IMR-90 (cell line): ENCODE data around the gene GXYLT2. TPM values are rescaled to one million over a fixed set of nuclear protein-coding genes. Genes with fewer than 3 reads are reported as not detected.

Source experiments
- ATAC-seq: fragments of 200-7000 bp; cut with Tn5 transposase; 2 replicates; pipeline ENCODE4 v1.9.1; 2020; ENCODE audit warnings: low read depth, mild to moderate bottlenecking, moderate library complexity
- BruUV-seq: library from RNA; stranded (reverse); fragments of 400-500 nt; replicated peaks from 2 replicates; lab custom pipeline; 2021; lab: Mats Ljungman, UMichigan
- CTCF ChIA-PET: fragments of 300-600 bp; formaldehyde crosslinking; extraction: SDS; loops from one replicate; lab custom pipeline; 2021; ENCODE audit warnings: antibody characterized with exemption; lab: Yijun Ruan, JAX
- POLR2A ChIA-PET: fragments of 300-600 bp; sonication (Branson Sonifier 250); formaldehyde crosslinking; loops from one replicate; lab custom pipeline; 2022; ENCODE audit warnings: antibody characterized with exemption; ENCODE audit not compliant: unreplicated experiment; lab: Charles Lee
- DNase-seq: peaks from one replicate; pipeline ENCODE4 v3.0.0; 2013
- H2AFZ ChIP-seq: replicated peaks from 2 replicates; pipeline ENCODE3; 2013; ENCODE audit warnings: low read length, mild to moderate bottlenecking; ENCODE audit not compliant: poor library complexity
- H2AK5ac ChIP-seq: 2 replicates; pipeline ENCODE4 v1.6.1; 2013; ENCODE audit warnings: low read depth, low read length, inconsistent platforms
- H2AK9ac ChIP-seq: replicated peaks from 2 replicates; pipeline ENCODE3; 2013; ENCODE audit warnings: mild to moderate bottlenecking, low read depth, low read length, moderate library complexity; ENCODE audit not compliant: poor library complexity
- H2BK120ac ChIP-seq: 2 replicates; pipeline ENCODE4 v1.6.1; 2013; ENCODE audit warnings: low read depth, low read length, inconsistent platforms
- H2BK15ac ChIP-seq: 3 replicates; pipeline ENCODE4 v1.6.1; 2013; ENCODE audit warnings: low read depth, low read length, inconsistent platforms
- H2BK20ac ChIP-seq: 2 replicates; pipeline ENCODE4 v1.6.1; 2013; ENCODE audit warnings: low read depth, mild to moderate bottlenecking, inconsistent platforms, low read length, moderate library complexity
- H2BK5ac ChIP-seq: 2 replicates; pipeline ENCODE4 v1.6.1; 2013; ENCODE audit warnings: mild to moderate bottlenecking, low read depth, low read length, inconsistent platforms; ENCODE audit not compliant: poor library complexity, severe bottlenecking
- H3K14ac ChIP-seq: replicated peaks from 2 replicates; pipeline ENCODE4 v1.6.1; 2013; ENCODE audit warnings: low read depth, low read length, inconsistent platforms
- H3K18ac ChIP-seq: 2 replicates; pipeline ENCODE4 v1.6.1; 2013; ENCODE audit warnings: low read depth, low read length, control low read depth
- H3K23ac ChIP-seq: 2 replicates; pipeline ENCODE4 v1.6.1; 2013; ENCODE audit warnings: low read depth, low read length, inconsistent platforms
- H3K27ac ChIP-seq: 2 replicates; pipeline ENCODE4 v1.5.1; 2013; ENCODE audit warnings: mild to moderate bottlenecking, control low read depth, low read length; ENCODE audit not compliant: insufficient read depth
- H3K27me3 ChIP-seq: 2 replicates; pipeline ENCODE4 v1.6.1; 2013; ENCODE audit warnings: low read length; ENCODE audit not compliant: control insufficient read depth, insufficient read depth
- H3K36me3 ChIP-seq: 2 replicates; pipeline ENCODE4 v1.6.1; 2013; ENCODE audit warnings: low read length, mixed read lengths; ENCODE audit not compliant: control insufficient read depth, insufficient read depth
- H3K4ac ChIP-seq: 2 replicates; pipeline ENCODE4 v1.6.1; 2013; ENCODE audit warnings: low read depth, low read length, inconsistent platforms
- H3K4me1 ChIP-seq: 2 replicates; pipeline ENCODE4 v1.6.1; 2013; ENCODE audit warnings: low read length, mixed read lengths; ENCODE audit not compliant: control insufficient read depth, insufficient read depth
- H3K4me2 ChIP-seq: 2 replicates; pipeline ENCODE4 v1.6.1; 2013; ENCODE audit warnings: low read depth, mild to moderate bottlenecking, control low read depth, low read length, moderate library complexity
- H3K4me3 ChIP-seq: 2 replicates; pipeline ENCODE4 v1.5.1; 2013; ENCODE audit warnings: low read depth, mild to moderate bottlenecking, control low read depth, low read length, moderate library complexity; ENCODE audit not compliant: insufficient read depth
- H3K56ac ChIP-seq: 2 replicates; pipeline ENCODE4 v1.6.1; 2013; ENCODE audit warnings: low read length, inconsistent platforms; ENCODE audit not compliant: insufficient read depth; ENCODE audit errors: extremely low read depth
- H3K79me1 ChIP-seq, 2 experiments: 2 replicates each; pipeline ENCODE4 v1.6.1; 2013; ENCODE audit warnings: low read length in 2 of 2, inconsistent platforms in 1 of 2, low read depth in 1 of 2
- H3K9ac ChIP-seq: 2 replicates; pipeline ENCODE4 v1.6.1; 2013; ENCODE audit warnings: low read depth, low read length, control low read depth
- H3K9me1 ChIP-seq: 2 replicates; pipeline ENCODE4 v1.6.1; 2013; ENCODE audit warnings: low read length, inconsistent platforms; ENCODE audit not compliant: insufficient read depth
- H3K9me3 ChIP-seq: 2 replicates; pipeline ENCODE4 v1.6.1; 2013; ENCODE audit warnings: low read length; ENCODE audit not compliant: control insufficient read depth, insufficient read depth
- H4K20me1 ChIP-seq: 2 replicates; pipeline ENCODE4 v1.6.1; 2013; ENCODE audit warnings: low read length, inconsistent platforms; ENCODE audit not compliant: insufficient read depth
- H4K5ac ChIP-seq: 2 replicates; pipeline ENCODE4 v1.6.1; 2013; ENCODE audit warnings: mild to moderate bottlenecking, low read depth, low read length, control low read depth
- H4K8ac ChIP-seq, 2 experiments: 2 replicates each; pipeline ENCODE4 v1.6.1; 2013; ENCODE audit warnings: low read depth in 2 of 2, low read length in 2 of 2, control low read depth in 1 of 2, inconsistent platforms in 1 of 2
- H4K91ac ChIP-seq: 2 replicates; pipeline ENCODE4 v1.6.1; 2013; ENCODE audit warnings: low read depth, low read length, inconsistent platforms; ENCODE audit not compliant: insufficient read depth
- CEBPB ChIP-seq: IDR thresholded peaks from 2 replicates; pipeline ENCODE4 v1.6.1; 2012; ENCODE audit warnings: low read depth, low read length, improper control_type of control experiment
- CHD1 ChIP-seq: IDR thresholded peaks from 2 replicates; pipeline ENCODE4 v1.6.1; 2012; ENCODE audit warnings: low read depth, low read length, improper control_type of control experiment
- ELK1 ChIP-seq: fragments of 150-350 bp; IDR thresholded peaks from 2 replicates; pipeline ENCODE4 v1.6.1; 2016; ENCODE audit warnings: low read depth, mild to moderate bottlenecking, low read length, moderate library complexity, borderline replicate concordance
- FOS ChIP-seq: fragments of 150-350 bp; IDR thresholded peaks from 2 replicates; pipeline ENCODE4 v1.6.1; 2016; ENCODE audit warnings: low read depth, low read length
- NFE2L2 ChIP-seq: fragments of 150-350 bp; IDR thresholded peaks from 2 replicates; pipeline ENCODE4 v1.6.1; 2016; ENCODE audit warnings: low read depth, mild to moderate bottlenecking, low read length
- RAD21 ChIP-seq: IDR thresholded peaks from 2 replicates; pipeline ENCODE4 v1.6.1; 2012; ENCODE audit warnings: low read length, improper control_type of control experiment
- RCOR1 ChIP-seq: IDR thresholded peaks from 2 replicates; pipeline ENCODE4 v1.6.1; 2012; ENCODE audit warnings: mild to moderate bottlenecking, low read length, improper control_type of control experiment; ENCODE audit not compliant: insufficient replicate concordance
- RFX5 ChIP-seq: IDR thresholded peaks from 2 replicates; pipeline ENCODE4 v1.8.0; 2012; ENCODE audit warnings: low read depth, mild to moderate bottlenecking, low read length, moderate library complexity
- SMC3 ChIP-seq: fragments of 150-350 bp; IDR thresholded peaks from 2 replicates; pipeline ENCODE4 v1.6.1; 2016; ENCODE audit warnings: low read depth, mild to moderate bottlenecking, antibody characterized with exemption, low read length, moderate library complexity
- WGBS, 2 experiments: methylation state at CpG; one replicate each; pipeline versions ENCODE4 v1.1.5 to v1.1.7; 2013; ENCODE audit warnings: missing lambda C conversion rate in 2 of 2; ENCODE audit not compliant: insufficient read length in 1 of 2; ENCODE audit errors: extremely low coverage in 2 of 2; 5-methylcytosine and 5-hydroxymethylcytosine counted together
- dilution Hi-C: fragments of 300-500 bp; cut with HindIII; formaldehyde crosslinking; loops from one replicate; pipeline ENCODE4 v1.14.3; 2018; ENCODE audit warnings: low sequenced_read_pairs; ENCODE audit not compliant: unreplicated experiment
- in situ Hi-C: fragments of 300-500 bp; cut with MboI; formaldehyde crosslinking; loops from 3 replicates; pipeline ENCODE4 v1.14.3; 2019; ENCODE audit warnings: low sequenced_read_pairs, inconsistent platforms, mixed read lengths
- intact Hi-C: fragments of 100-400 bp; cut with micrococcal nuclease; formaldehyde crosslinking; loops from 2 replicates; pipeline ENCODE4 v1.10.0; 2022
- polyA plus RNA-seq, 3 experiments: library from polyadenylated mRNA; depleted of rRNA; stranded (reverse); fragments of >200 nt; gene quantifications; 2 replicates each; pipeline ENCODE4 v1.2.3, GENCODE V29; 2012; ENCODE audit warnings: low replicate concordance in 1 of 3
- total RNA-seq: library from RNA; depleted of rRNA; stranded (reverse); fragments of >200 nt; gene quantifications from 2 replicates; pipeline ENCODE4 v1.2.3, GENCODE V29; 2012
- TF ChIP-seq, protein P1 (sequence below): conservative IDR thresholded peaks from 2 replicates; pipeline ENCODE4 v1.5.1; 2012; ENCODE audit warnings: mild to moderate bottlenecking, low read depth, low read length, improper control_type of control experiment

The GXYLT2 gene
- total and polyA plus RNA-seq, 2 of the 4 experiments (the other 2 are of a cell fraction) = 5.7 to 11.1 TPM

DNA sequence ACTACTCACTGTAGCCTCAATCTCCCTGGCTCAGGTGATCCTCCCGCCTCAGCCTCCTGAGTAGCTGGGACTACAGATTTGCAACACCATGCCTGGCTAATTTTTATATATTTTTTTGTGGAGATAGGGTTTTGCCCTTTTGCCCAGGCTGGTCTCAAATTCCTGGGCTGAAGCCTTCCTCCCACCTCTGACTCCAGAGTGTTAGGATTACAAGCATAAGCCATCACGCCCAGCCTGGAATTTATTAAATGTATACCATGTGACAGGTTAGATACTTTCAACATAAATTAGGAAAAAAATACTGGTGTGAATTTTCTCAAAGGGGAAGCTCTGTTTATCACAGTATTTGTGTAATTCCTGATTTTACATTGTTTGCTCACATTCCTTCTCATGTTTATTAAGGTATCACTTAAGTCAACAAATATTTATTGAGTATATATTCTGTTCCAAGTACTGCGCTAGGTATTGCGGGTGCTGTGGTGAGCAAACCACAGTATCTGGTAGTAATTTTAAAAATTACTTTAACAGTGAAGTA is 133.5 kb downstream of the GXYLT2 start:
- Histone ChIP-seq H2AK9ac (no peak overlapping the region), H4K91ac (no peak overlapping the region), H3K27ac (no peak overlapping the region), H3K79me1 (peaks cover 2 to 60% of the 10 kb centered on the region in 2 experiments; a peak in 3 of 4 replicates), H3K56ac (no peak overlapping the region), H3K23ac (no peak overlapping the region), H2BK5ac (no peak overlapping the region), H3K9me3 (no peaks in the 10 kb centered on the region), H3K4me2 (no peak overlapping the region; the same call in 1 of the 2 replicates), H2BK120ac (no peak overlapping the region), H4K5ac (no peak overlapping the region), H3K4me3 (no peak overlapping the region), H2AK5ac (no peak overlapping the region), H4K8ac (no peak overlapping the region), H3K36me3 (peaks cover 4% of the 10 kb centered on the region), H3K18ac (no peak overlapping the region), H3K14ac (no peak overlapping the region), H2BK15ac (no peak overlapping the region), H3K9me1 (peaks cover 20% of the 10 kb centered on the region), H3K4me1 (peaks cover 7% of the 10 kb centered on the region), H2AFZ (no peak overlapping the region), H3K4ac (no peak overlapping the region), H3K27me3 (no peaks in the 10 kb centered on the region), H4K20me1 (peaks cover 90% of the 10 kb centered on the region), H3K9ac (no peak overlapping the region), H2BK20ac (no peak overlapping the region)
- dilution Hi-C loops = no loop called here
- no peak for TF ChIP-seq RCOR1
- no peak for TF ChIP-seq RAD21
- TF ChIP-seq, protein P1, sequence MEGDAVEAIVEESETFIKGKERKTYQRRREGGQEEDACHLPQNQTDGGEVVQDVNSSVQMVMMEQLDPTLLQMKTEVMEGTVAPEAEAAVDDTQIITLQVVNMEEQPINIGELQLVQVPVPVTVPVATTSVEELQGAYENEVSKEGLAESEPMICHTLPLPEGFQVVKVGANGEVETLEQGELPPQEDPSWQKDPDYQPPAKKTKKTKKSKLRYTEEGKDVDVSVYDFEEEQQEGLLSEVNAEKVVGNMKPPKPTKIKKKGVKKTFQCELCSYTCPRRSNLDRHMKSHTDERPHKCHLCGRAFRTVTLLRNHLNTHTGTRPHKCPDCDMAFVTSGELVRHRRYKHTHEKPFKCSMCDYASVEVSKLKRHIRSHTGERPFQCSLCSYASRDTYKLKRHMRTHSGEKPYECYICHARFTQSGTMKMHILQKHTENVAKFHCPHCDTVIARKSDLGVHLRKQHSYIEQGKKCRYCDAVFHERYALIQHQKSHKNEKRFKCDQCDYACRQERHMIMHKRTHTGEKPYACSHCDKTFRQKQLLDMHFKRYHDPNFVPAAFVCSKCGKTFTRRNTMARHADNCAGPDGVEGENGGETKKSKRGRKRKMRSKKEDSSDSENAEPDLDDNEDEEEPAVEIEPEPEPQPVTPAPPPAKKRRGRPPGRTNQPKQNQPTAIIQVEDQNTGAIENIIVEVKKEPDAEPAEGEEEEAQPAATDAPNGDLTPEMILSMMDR = no peak
- no peak for TF ChIP-seq RFX5
- no peak for TF ChIP-seq NFE2L2
- TF ChIP-seq CHD1 = no peak
- TF ChIP-seq FOS = no peak
- no peak for TF ChIP-seq CEBPB
- TF ChIP-seq ELK1 = no peak
- TF ChIP-seq SMC3 = no peak
- intact Hi-C loops = no loop called here
- BruUV-seq = no TSS peak
- in situ Hi-C loops = no loop called here
- ChIA-PET POLR2A (no interaction called here), CTCF (no interaction called here)
- DNase-seq (no peak), ATAC-seq (no peak)
- no CpG with 5 or more reads among the region's 4 CpGs for WGBS, 2 experiments
